Activated gamma-delta T cell treated with Interleukin-2 at 50 U/mL for 16 hours (primary cell): ENCODE results near the gene RFC2.

Experiments used
- DNase-seq: peaks from one replicate; pipeline ENCODE4 v3.0.0-alpha.2; 2020

Gene RFC2

DNA sequence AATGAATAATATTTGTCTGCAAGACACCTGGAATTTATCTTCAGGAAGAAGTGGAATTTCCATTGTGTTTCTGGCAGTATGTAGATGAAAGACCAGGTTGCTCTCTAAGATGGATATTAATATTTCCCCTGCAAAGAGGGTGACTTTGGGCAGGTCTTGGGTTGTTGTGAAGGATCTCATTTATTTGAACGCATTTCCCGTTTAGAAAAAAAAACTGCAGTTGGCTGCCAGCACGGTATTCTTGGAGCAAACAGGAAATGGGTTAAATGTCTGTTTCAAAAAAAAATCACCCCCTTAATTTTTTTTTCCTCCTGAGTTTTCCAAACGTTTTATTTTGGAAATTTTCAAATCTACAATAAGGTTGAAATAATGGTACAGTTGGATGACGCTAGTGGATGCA, 68.6 kb downstream of the RFC2 start:
- no peak for DNase-seq

DNA sequence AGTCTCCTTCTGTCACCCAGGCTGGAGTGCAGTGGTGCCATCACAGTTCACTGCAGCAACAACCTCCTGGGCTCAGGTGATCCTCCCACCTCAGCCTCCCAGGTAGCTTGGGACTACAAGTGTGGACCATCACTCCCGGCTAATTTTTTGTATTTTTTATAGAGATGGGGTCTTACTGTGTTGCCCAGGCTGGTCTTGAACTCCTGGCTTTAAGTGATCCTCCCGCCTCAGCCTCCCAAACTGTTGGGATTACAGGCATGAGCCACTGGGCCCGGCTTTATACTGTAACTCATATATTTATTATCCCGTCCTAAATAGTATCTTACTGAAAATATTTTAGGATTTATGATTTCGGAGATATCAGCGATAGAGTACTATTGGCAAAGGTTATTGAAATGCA, 69.2 kb downstream of the RFC2 start:
- DNase-seq = no peak

DNA sequence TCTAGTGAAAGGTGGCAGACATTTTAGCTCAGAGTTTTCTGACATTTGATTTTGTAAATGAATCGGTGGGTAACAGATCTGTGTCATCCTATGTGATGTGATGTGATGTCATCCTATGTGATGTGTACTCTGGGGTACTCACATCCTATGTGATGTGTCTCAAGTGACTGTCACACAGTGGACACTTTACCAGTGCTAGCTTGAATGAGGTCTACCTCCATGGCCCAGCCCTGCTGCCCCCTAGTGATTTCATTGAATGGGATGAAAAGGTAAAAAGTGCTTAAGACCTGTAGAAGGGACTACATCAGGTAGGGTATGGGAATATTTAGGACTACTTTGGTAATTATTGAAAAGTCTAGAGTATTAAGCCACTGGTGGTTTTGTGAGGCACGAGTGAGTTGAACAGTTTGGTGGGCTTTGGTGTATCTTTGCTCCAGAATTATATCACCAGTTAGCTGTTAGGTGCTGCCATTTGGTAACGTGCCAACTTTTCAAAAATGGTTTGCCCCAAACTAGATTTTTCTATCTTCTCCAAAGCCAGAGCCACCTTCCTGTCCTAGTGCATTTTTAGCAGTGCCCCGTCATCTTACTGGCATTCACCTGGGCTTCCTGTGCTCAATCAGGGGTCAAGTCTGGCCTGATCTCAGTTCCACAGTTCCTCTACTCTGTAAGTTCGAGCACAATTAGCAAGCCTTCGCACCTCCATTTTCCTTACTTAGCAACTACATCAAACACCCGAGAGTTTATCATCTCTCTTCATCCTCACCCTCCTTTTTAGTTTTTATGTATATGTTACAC, 70.3 kb downstream of the RFC2 start:
- DNase-seq = peak; percentile 20

DNA sequence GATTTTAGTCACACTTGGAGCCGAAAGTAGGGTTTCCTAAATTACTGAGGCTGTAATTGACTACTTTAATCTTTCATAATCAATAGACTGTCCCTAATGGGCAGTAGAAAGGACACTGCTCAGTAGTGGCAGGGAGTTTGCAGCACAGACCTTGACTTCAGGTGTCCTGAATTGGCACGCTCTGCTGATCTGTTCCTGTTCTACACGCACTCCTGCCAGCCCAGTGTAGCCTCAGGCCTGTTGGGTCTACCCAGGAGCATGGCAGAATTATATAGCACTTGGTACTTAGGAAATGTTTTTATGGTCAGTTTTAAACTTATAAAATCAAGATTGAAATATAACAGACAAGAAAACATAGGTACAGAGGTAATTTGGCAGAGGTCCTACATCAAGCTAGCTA, 71.1 kb downstream of the RFC2 start:
- DNase-seq = no peak

DNA sequence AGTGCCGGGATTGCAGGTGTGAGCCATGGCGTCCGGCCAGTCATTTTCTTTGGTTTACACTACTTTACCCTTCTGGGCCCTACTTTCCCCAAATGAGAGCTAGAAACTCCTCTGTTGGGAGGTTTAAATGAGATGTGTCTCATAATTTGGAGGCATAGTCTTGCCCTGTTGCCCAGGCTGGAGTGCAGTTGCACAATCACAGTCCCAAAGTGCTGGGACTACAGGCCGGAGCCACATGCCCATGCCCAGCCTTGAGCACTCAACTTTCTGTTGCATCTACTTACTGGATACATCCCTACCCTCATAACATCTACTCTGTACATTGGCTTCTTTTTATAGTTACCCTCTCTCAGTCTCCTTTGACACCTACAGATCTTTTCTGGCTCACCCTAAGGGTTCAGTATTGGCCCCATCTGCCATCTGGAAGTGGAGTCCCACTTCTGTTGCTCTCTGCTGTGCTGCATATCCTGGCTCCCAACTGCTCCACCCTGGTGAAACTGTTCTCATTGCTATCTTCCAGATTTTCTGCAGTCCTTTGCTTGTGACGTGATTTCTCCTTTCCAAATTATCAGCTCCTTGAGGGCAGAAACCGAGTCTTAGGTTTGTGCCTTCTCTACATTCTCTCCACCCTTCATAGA, 71.6 kb downstream of the RFC2 start:
- DNase-seq = no peak

DNA sequence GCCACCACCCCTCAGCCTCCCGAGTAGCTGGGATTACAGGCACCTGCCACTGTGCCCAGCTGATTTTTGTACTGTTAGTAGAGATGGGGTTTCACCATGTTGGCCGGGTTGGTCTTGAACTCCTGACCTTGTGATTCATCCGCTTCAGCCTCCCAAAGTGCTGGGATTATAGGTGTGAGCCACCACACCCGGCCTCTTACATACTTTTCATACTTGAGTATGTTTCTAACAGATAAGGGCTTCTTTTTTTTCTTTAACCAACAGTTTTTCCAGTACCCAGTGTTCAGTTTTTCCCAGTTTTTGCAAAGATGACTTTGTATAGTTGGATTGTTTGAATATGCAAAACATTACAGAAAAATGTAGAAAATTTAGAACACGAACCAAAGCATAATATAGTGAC, 72.4 kb downstream of the RFC2 start:
- no peak for DNase-seq
